ENCODE data around the gene STK32B.

GRCh38 chr4:5160668-5161067 is 109.4 kb downstream of the STK32B start:
- TF ChIP-seq CTCF (IDR thresholded peaks at IDR 0.05 in 4 of 5, conservative IDR thresholded peaks at IDR 0.05 in 1 of 5) (no peak), POLR2A (IDR thresholded peaks at IDR 0.05) (no peak)

Measured in gastrocnemius medialis (tissue), 4 donors.